Measurements from ENCODE around the gene CEMIP2.
"Not testable (repeated sequence)": the region's sequence is repeated elsewhere in the genome, so short reads cannot be mapped to it uniquely, and the experiment has no call there.

Gene CEMIP2

GRCh38 chr9:71675105-71675856 is 93.0 kb downstream of the CEMIP2 start:
- no peak for DNase-seq

DNA sequence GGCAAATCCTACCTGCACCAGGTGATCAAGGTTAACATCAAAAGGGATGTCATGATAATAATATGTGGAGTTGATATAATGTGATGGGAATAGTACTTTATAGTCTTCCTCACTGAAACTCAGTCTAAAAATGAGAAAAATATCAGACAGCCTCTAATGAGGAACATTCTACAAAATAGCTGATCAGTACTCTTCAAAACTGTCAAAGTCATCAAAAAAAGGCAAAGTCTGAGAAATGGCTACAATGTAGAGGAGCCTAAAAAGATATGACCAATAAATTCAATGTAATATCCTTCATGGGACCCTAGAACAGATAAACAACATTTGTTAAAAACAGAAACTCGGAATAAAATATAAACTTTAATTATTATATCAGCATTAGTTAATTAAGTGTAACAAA is 95.7 kb downstream of the CEMIP2 start:
- no peak for DNase-seq

GRCh38 chr9:71671289-71671688 is 97.0 kb downstream of the CEMIP2 start:
- no peak for DNase-seq

- no peak for DNase-seq
Measured at GRCh38 chr9:71670121-71670520, 98.2 kb downstream of the CEMIP2 start.

- no peak for DNase-seq
Measured at GRCh38 chr9:71669284-71669995, 98.9 kb downstream of the CEMIP2 start.

DNA sequence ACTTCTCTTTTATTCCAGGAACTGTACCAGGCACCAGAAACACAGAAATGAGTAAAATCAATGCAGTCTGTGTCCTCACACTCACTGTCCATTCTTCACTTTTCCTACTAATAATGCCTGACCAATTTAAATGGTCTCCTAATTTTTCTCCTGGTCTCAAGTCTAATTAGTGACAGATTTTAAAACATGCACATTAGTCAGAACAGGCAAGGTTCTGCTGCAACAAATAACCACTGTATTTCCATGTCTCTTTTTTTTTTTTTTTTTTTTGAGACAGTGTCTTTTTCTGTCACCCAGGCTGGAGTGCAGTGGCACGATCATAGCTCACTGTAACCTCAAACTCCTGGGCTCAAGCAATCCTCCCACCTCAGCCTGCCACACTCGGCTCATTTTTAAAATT is 99.6 kb downstream of the CEMIP2 start:
- no peak for DNase-seq

- DNase-seq: no peak
Measured at GRCh38 chr9:71665247-71665646, 103.1 kb downstream of the CEMIP2 start.

GRCh38 chr9:71664566-71664965 is 103.7 kb downstream of the CEMIP2 start:
- DNase-seq: no peak

- no peak for DNase-seq
Measured at GRCh38 chr9:71663931-71664459, 104.3 kb downstream of the CEMIP2 start.

DNA sequence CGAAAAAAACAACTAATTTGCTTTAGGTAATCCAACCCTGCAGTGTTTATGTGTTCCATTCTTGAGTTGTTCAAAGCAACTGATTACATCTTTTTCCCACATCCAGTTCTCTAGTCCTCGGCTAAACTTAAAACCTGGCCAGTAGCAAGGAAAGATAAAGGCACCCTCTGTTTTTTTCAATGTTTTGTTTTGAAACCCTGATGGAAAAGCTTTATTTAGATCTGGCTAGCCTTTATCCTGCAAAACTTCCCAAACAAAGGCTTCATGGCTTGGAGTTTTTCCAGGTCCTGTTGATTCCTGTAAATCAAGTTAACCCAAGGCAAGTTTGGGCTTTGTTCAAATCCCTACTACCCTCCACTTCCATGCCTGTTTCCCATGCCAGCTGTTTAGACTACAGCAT is 105.1 kb downstream of the CEMIP2 start:
- no peak for DNase-seq

- no peak for DNase-seq
Measured at GRCh38 chr9:71662082-71662481, 106.2 kb downstream of the CEMIP2 start.

GRCh38 chr9:71657276-71657675 is 111.0 kb downstream of the CEMIP2 start:
- not testable (repeated sequence) for DNase-seq

DNA sequence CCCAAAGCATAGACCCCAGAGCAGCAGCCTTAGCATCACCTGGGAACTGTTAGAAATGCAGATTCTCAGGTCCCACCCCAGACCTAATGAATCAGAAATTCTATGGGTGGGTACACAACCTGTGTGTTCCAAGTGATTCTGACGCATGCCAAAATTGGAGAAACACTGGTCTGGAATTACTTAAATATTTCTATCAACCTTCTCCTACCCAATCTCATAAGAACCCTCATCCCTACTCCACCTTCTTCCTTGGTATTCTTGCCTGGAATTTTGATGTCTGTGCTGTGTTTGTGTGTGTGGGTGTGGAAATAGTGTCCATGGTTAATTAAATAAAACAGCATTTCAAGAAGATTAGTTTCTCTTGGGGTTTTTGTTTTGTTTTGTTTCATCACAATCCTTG is 111.8 kb downstream of the CEMIP2 start:
- DNase-seq: no peak

- no peak for DNase-seq
Measured at GRCh38 chr9:71655778-71656177, 112.5 kb downstream of the CEMIP2 start.

GRCh38 chr9:71655141-71655540 is 113.2 kb downstream of the CEMIP2 start:
- no peak for DNase-seq

- no peak for DNase-seq
Measured at GRCh38 chr9:71652480-71652879, 115.8 kb downstream of the CEMIP2 start.

DNA sequence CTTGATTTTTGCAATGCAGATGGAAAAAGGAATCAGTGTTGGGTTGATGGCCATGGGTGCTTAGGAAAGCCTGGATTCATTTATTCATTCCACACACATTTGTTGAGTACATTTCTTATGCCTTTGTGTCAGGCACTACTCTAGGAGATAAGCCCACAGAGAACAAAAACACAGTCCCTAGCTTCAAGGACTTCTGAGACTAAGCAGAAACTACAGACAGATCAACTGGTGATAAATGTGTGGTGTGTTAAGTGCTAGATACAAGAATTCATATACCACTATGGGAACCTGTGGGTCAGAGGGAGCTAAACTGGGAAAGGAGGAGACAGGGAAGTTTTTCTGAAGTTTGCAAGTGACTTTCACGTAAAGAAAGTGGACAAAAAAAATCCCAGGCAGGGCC is 119.9 kb downstream of the CEMIP2 start:
- no peak for DNase-seq

DNA sequence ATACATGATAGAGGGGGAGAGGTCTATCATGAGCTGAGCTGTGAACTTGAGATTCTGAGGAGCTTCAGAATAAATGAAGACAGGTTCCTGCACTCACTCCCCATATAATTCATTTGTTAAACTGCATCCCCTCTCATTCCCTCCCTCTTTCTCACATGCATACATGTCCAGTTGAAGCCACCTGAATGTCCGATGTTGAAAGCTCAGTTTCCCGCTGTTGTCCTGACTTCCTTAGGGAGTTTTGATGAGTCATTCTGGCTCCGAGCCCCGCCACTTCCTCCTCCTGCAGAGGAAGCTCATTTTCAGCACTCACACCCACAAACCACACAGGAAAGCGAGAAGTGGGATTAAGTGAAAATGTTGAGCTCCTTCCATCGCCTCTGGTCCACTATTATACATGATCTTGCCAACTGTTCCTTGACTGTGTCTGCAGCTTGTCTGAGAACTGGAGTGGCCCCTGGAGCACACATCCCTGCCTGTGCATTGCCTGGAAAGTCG is 121.2 kb downstream of the CEMIP2 start:
- DNase-seq: no peak

DNA sequence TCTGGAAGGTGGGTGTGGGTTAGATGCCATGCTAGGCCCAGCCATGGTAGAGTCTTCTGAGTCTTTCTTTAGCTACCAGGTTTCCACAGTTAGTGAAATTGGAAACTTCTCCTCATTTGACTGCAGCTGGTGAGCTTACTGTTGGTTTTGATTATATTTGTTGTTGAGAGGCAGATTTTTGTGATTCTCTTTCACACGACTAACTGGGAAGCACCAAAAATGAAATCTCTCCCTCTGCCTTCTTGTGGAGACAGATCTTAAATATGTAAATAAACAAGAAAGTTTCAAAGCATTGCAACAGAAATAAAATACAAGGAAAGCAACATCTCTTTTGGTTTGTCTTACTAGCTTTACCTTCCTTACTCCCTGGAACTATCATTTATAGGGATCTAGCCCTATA is 122.2 kb downstream of the CEMIP2 start:
- DNase-seq: peak; percentile 70

- no peak for DNase-seq
Measured at GRCh38 chr9:71644819-71645362, 123.4 kb downstream of the CEMIP2 start.

GRCh38 chr9:71643330-71643729 is 125.0 kb downstream of the CEMIP2 start:
- DNase-seq: no peak

DNA sequence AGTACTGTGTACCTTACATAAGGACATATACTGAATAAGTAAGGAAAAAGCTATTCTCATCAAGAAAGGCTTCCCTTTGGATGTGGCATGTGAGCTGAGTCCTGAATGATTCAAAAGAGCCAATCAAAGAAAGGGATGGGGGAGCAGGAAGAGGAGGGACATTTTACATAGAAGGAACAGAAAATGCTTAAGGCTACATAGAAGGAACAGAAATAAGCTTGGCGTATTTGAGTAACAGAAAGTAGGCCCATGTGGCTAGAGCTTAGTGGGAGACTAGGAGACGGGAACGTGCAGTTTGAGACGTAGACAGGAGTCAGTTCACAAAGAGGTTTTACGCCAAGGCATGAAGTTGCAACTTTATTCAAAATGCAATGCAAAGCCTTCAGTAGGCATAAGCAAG is 126.3 kb downstream of the CEMIP2 start:
- no peak for DNase-seq

DNA sequence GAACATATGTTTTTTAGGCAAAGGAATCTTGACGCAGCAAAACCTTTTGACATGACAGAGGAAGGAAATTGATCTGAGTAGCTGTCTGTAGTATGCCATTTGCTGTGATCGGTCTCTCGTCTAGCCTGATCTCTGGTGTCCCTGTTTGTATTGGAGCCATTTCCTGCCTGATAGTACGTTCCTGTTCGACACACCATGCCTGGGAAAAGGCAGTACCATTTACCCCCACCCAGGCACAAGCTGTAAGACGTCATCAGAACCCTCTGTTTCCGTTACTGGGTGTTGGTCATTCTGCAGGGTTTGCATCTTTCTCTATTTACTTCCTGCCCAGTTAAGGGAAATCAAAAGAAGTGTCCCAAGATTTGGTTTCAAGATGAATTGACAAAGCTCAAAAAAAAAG is 129.7 kb downstream of the CEMIP2 start:
- no peak for DNase-seq

DNA sequence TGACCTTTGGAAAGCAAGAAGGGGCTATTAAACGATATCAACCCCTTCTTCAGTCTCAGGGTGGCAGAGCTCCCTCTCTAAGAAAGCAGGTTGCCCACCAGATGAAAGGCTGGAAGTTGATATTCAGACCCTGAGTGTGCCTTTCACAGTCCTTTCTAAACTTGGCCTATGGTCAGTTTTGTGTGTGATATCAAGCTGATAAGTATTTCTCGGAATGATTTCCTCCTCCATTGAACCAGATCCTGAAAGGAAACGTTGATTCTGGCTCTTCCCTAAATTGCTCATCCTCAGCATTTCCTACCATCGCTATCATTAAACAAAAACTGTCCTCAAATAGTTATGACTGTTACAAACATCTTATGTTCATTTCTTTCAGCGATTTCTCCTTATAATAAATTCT is 130.4 kb downstream of the CEMIP2 start:
- no peak for DNase-seq
